ES-I3 (cell line): Measurements from ENCODE around the gene NBPF14.
"Not testable (repeated sequence)": the region's sequence is repeated elsewhere in the genome, so short reads cannot be mapped to it uniquely, and the experiment has no call there.

ENCODE experiments used
- H3K36me3 ChIP-seq: 2 replicates; pipeline ENCODE4 v1.6.1; 2013; ENCODE audit warnings: mild to moderate bottlenecking, low read length, control low read depth, moderate library complexity; ENCODE audit not compliant: insufficient read depth
- H3K4me1 ChIP-seq: 2 replicates; pipeline ENCODE4 v1.6.1; 2013; ENCODE audit warnings: mild to moderate bottlenecking, control low read depth, low read length; ENCODE audit not compliant: insufficient read depth
- H3K9ac ChIP-seq: 2 replicates; pipeline ENCODE4 v1.6.1; 2013; ENCODE audit warnings: low read depth, mild to moderate bottlenecking, low read length, moderate library complexity
- H3K9me3 ChIP-seq: 2 replicates; pipeline ENCODE4 v1.6.1; 2013; ENCODE audit warnings: mild to moderate bottlenecking, low read length, moderate library complexity; ENCODE audit not compliant: control insufficient read depth, insufficient read depth

NBPF14 gene

DNA sequence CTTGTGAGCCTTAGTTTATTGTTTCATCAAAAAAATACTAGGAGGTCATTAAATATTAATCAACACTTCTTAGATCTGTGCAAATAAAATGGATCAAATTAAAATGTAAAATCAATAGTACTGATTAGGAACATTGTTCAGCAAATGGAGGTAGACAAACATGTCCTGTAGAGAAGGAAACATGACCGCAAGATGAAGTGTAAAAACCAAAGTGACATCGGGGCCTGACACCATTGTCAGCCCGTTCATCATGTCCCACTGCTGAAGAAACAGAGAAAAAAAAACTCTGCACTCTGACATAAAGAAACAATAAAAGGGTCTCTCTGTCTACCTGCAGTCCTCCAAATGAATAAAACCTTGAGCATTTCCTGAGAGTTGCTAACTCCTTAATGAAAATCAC, 81.5 kb downstream of the NBPF14 start:
- not testable (repeated sequence) for H3K4me1 ChIP-seq, H3K9ac ChIP-seq, H3K9me3 ChIP-seq, H3K36me3 ChIP-seq

- not testable (repeated sequence) for H3K9ac ChIP-seq, H3K36me3 ChIP-seq, H3K4me1 ChIP-seq, H3K9me3 ChIP-seq
These were observed 83.1 kb downstream of the NBPF14 start for GRCh38 chr1:148512571-148513184.

GRCh38 chr1:148493933-148494332, 101.9 kb downstream of the NBPF14 start:
- H3K4me1 ChIP-seq, H3K9ac ChIP-seq, H3K36me3 ChIP-seq, H3K9me3 ChIP-seq: not testable (repeated sequence)

- not testable (repeated sequence) for H3K9me3 ChIP-seq, H3K4me1 ChIP-seq, H3K36me3 ChIP-seq, H3K9ac ChIP-seq
These were observed 112.8 kb downstream of the NBPF14 start, which contains the start of gene PPIAL4G for GRCh38 chr1:148483029-148483428. PPIAL4G (minus strand) TSS chr1:148483302; CDS start chr1:148483252, 50 bp downstream.
